Epithelial cell of esophagus (primary cell): ENCODE results near the gene TPBGL.
"Not testable (repeated sequence)": the region's sequence is repeated elsewhere in the genome, so short reads cannot be mapped to it uniquely, and the experiment has no call there.

ENCODE experiments used
- DNase-seq: peaks from one replicate; pipeline ENCODE4 v3.0.0; 2010; ENCODE audit warnings: low read depth
- H3K4me3 ChIP-seq: 2 replicates; pipeline ENCODE4 v1.5.1; 2011; ENCODE audit warnings: mild to moderate bottlenecking, low read length, control low read depth
- TF ChIP-seq, protein P1 (sequence below): IDR thresholded peaks from 2 replicates; pipeline ENCODE4 v1.5.1; 2011; ENCODE audit warnings: low read depth, mild to moderate bottlenecking, low read length, control low read depth, inconsistent platforms; ENCODE audit not compliant: insufficient read depth; ENCODE audit errors: missing control alignments

Gene TPBGL

DNA sequence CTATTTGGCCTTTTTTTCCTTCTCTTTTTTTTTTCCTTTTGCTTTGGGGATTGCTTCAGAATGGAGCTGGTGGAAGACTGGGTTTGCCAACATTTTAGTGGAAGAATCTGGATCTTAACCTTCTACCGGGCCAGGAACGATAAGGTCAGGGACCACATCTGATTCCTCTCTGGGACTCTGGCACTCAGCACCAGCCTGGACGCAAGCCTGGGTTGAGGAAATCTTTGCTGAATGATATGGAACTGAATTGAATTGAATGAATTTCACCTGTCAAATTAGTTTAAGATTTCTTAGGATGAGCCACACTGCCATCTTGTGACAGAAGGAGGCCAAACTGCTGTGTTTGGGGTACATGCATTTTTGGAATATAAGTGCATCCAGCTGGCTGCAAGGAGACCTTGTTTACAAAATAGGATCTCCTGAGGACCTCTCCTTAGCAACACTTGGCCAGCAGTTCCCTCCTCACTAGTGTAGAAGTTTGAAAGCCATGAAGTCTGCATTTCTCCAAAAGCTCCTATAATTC, 30.4 kb downstream of the TPBGL start:
- peak; percentile 26 for DNase-seq
- no peak overlapping the region for H3K4me3 ChIP-seq
- TF ChIP-seq, protein P1, sequence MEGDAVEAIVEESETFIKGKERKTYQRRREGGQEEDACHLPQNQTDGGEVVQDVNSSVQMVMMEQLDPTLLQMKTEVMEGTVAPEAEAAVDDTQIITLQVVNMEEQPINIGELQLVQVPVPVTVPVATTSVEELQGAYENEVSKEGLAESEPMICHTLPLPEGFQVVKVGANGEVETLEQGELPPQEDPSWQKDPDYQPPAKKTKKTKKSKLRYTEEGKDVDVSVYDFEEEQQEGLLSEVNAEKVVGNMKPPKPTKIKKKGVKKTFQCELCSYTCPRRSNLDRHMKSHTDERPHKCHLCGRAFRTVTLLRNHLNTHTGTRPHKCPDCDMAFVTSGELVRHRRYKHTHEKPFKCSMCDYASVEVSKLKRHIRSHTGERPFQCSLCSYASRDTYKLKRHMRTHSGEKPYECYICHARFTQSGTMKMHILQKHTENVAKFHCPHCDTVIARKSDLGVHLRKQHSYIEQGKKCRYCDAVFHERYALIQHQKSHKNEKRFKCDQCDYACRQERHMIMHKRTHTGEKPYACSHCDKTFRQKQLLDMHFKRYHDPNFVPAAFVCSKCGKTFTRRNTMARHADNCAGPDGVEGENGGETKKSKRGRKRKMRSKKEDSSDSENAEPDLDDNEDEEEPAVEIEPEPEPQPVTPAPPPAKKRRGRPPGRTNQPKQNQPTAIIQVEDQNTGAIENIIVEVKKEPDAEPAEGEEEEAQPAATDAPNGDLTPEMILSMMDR: peak; percentile 52

GRCh38 chr11:75271730-75272129, 31.2 kb downstream of the TPBGL start:
- no peak overlapping the region for H3K4me3 ChIP-seq
- no peak for DNase-seq
- TF ChIP-seq, protein P1: no peak

- H3K4me3 ChIP-seq: no peak overlapping the region
- DNase-seq: no peak
- TF ChIP-seq, protein P1: no peak
Measured at GRCh38 chr11:75272391-75272790, 31.8 kb downstream of the TPBGL start.

DNA sequence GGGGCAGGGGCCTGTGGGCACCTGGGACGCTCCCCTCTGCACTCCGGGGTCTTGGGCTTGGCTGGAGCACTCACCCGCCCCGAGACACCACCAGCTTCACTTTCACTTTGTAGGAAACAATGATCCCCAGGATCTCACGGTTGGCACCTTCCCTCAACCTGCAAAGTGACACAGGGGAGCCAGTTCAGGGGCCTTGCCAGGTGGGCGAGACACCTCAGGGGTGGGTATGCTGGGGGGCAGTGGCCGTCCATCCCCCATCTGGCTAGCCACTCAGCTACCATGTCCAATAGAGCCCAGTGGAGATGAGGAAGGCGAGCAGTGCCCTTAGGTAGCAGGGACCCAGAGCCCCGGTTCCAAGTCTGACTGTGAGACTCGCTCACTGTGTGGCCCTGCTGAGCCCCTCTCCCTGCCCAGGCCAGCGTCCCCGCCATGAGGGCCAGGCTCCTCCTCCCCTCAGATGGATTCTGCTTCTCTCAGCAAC, 32.3 kb downstream of the TPBGL start:
- no peak for DNase-seq
- TF ChIP-seq, protein P1: no peak
- no peak overlapping the region for H3K4me3 ChIP-seq

GRCh38 chr11:75273411-75274391, 33.1 kb downstream of the TPBGL start:
- TF ChIP-seq, protein P1: no peak
- DNase-seq: no peak

GRCh38 chr11:75274716-75275115, 34.1 kb downstream of the TPBGL start:
- DNase-seq, H3K4me3 ChIP-seq: not testable (repeated sequence)

More at GRCh38 chr11:75273411-75274391, 33.1 kb downstream of the TPBGL start:
- no peak overlapping the region for H3K4me3 ChIP-seq

DNA sequence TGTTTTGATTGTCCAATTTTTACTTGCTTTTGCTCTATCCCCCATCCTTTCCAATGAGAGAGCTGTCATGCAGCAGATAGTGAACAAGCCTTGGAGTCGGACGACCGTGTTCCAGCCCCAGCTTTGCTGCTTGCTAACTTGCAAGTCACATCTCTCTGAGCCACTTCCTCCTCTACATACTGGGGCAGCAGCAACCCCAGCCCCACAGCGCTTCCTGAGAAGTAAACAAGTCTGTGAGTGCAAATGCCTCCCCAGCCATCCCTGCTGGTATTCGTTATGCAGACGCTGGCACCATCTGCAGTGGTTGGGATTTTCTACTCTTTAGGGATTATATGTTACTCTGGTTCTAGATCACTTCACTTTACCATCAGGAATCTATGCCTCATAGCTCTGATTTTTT, 35.0 kb downstream of the TPBGL start:
- TF ChIP-seq, protein P1: no peak
- DNase-seq: no peak
- no peak overlapping the region for H3K4me3 ChIP-seq
